GM23248 (cell line): ENCODE data around the gene NOC4L. TPM values are rescaled to one million over a fixed set of nuclear protein-coding genes. Genes with fewer than 3 reads are reported as not detected.

Source experiments
- DNase-seq: peaks from one replicate; pipeline ENCODE4 v3.0.0-alpha.2; 2015
- H2AFZ ChIP-seq: fragments of 200-600 bp; sonication (generic); 2 replicates; pipeline ENCODE4 v1.6.1; 2016; ENCODE audit warnings: antibody characterized with exemption
- H3F3A ChIP-seq: fragments of 200-600 bp; sonication (generic); 2 replicates; pipeline ENCODE4 v1.6.1; 2016; ENCODE audit warnings: mild to moderate bottlenecking, antibody characterized with exemption, mixed run types; ENCODE audit not compliant: insufficient read depth
- H3K27ac ChIP-seq: fragments of 200-600 bp; sonication (generic); 2 replicates; pipeline ENCODE4 v1.5.1; 2016; ENCODE audit warnings: mild to moderate bottlenecking
- H3K27me3 ChIP-seq: fragments of 200-600 bp; sonication (generic); replicated peaks from 2 replicates; pipeline ENCODE4 v1.6.1; 2016; ENCODE audit warnings: mild to moderate bottlenecking; ENCODE audit not compliant: insufficient read depth
- H3K36me3 ChIP-seq: fragments of 200-600 bp; sonication (generic); 2 replicates; pipeline ENCODE4 v1.6.1; 2016; ENCODE audit warnings: low read depth, mild to moderate bottlenecking
- H3K4me1 ChIP-seq: fragments of 200-600 bp; sonication (generic); 2 replicates; pipeline ENCODE4 v1.6.1; 2016; ENCODE audit warnings: mild to moderate bottlenecking; ENCODE audit not compliant: insufficient read depth
- H3K4me2 ChIP-seq: fragments of 200-600 bp; sonication (generic); one replicate; pipeline ENCODE4 v1.6.1; 2016; ENCODE audit warnings: mild to moderate bottlenecking; ENCODE audit not compliant: unreplicated experiment
- H3K4me3 ChIP-seq: fragments of 200-600 bp; sonication (generic); 2 replicates; pipeline ENCODE4 v1.5.1; 2016; ENCODE audit warnings: mild to moderate bottlenecking
- H3K79me2 ChIP-seq: fragments of 200-600 bp; sonication (generic); 2 replicates; pipeline ENCODE4 v1.6.1; 2016; ENCODE audit warnings: mild to moderate bottlenecking; ENCODE audit not compliant: insufficient read depth
- H3K9ac ChIP-seq: fragments of 200-600 bp; sonication (generic); 2 replicates; pipeline ENCODE4 v1.6.1; 2016; ENCODE audit warnings: mild to moderate bottlenecking
- H3K9me2 ChIP-seq: fragments of 200-600 bp; sonication (generic); 2 replicates; pipeline ENCODE4 v1.6.1; 2016; ENCODE audit warnings: mixed run types, mild to moderate bottlenecking, moderate library complexity; ENCODE audit not compliant: insufficient read depth
- H3K9me3 ChIP-seq: fragments of 200-600 bp; sonication (generic); one replicate; pipeline ENCODE4 v1.6.1; 2017; ENCODE audit warnings: low read depth
- H4K20me1 ChIP-seq: fragments of 200-600 bp; sonication (generic); 2 replicates; pipeline ENCODE4 v1.6.0; 2016; ENCODE audit not compliant: insufficient read depth
- EZH2 ChIP-seq: fragments of 200-600 bp; sonication (generic); IDR thresholded peaks from 2 replicates; pipeline ENCODE4 v1.6.1; 2018; ENCODE audit warnings: antibody characterized with exemption, mild to moderate bottlenecking; ENCODE audit not compliant: insufficient read depth, poor library complexity, severe bottlenecking
- EZH2phosphoT487 ChIP-seq: fragments of 200-600 bp; sonication (generic); IDR thresholded peaks from 2 replicates; pipeline ENCODE4 v1.6.1; 2018; ENCODE audit warnings: antibody characterized with exemption, moderate library complexity, mild to moderate bottlenecking, low read depth; ENCODE audit not compliant: insufficient read depth
- WGBS, 2 experiments: methylation state at CpG; one replicate each; pipeline ENCODE4 v1.1.6; 2015 to 2017; ENCODE audit warnings: low lambda C conversion rate in 2 of 2, low coverage in 1 of 2; ENCODE audit errors: missing lambda C conversion rate in 2 of 2; 5-methylcytosine and 5-hydroxymethylcytosine counted together
- in situ Hi-C: fragments of 300-500 bp; cut with MboI; formaldehyde crosslinking; loops from 2 replicates; pipeline ENCODE4 v1.15.0; 2020
- polyA plus RNA-seq: library from polyadenylated mRNA; unstranded; fragments of >200 nt; fragmentation: Nextera tagmentation; extraction: Ambion mirVana; gene quantifications from 2 replicates; pipeline ENCODE4 v1.2.1, GENCODE V29; 2016
- total RNA-seq: library from RNA; depleted of rRNA; stranded (reverse); fragments of >200 nt; shearing (Covaris generic); gene quantifications from 2 replicates; pipeline ENCODE4 v1.2.3, GENCODE V29; 2014

The NOC4L gene
- total and polyA plus RNA-seq, 2 experiments from 2014 or later, result 10.2 to 22.7 TPM

- 2% methylated on average over 57 to 61 of the region's 82 CpGs for WGBS, 2 experiments
- Histone ChIP-seq H3K4me3 (peak overlapping the region; percentile 88), H4K20me1 (no peaks in the 10 kb centered on the region), H3K9ac (peak overlapping the region; percentile 90), H3K4me2 (peak overlapping the region; percentile 62), H3K9me3 (no peaks in the 10 kb centered on the region), H3K9me2 (no peaks in the 10 kb centered on the region), H3K27me3 (no peaks in the 10 kb centered on the region), H3K36me3 (peaks cover 4% of the 10 kb centered on the region; the same call in 1 of the 2 replicates), H3K27ac (no peak overlapping the region), H3K4me1 (peaks cover 5% of the 10 kb centered on the region; the same call in 1 of the 2 replicates), H3F3A (no peaks in the 10 kb centered on the region), H2AFZ (no peak overlapping the region), H3K79me2 (peaks cover 26% of the 10 kb centered on the region)
- in situ Hi-C loops, result no loop called here
- TF ChIP-seq EZH2 (no peak), EZH2phosphoT487 (no peak)
- DNase-seq, result peak; percentile 54
Measured at GRCh38 chr12:132143336-132144071, 753 bp upstream of the NOC4L start.

- no peaks in the 10 kb centered on the region for H3K27me3 ChIP-seq
- H3K9me2 ChIP-seq, result no peaks in the 10 kb centered on the region
- H4K20me1 ChIP-seq, result no peaks in the 10 kb centered on the region
- DNase-seq, result peak; percentile 36
- peaks cover 26% of the 10 kb centered on the region for H3K79me2 ChIP-seq
- peak overlapping the region; percentile 90 for H3K9ac ChIP-seq
- no peaks in the 10 kb centered on the region for H3K9me3 ChIP-seq
- H3K4me3 ChIP-seq, result peak overlapping the region; percentile 88
- WGBS, 2 experiments, result 10 to 22% methylated on average over 8 to 17 of the region's 17 CpGs
- in situ Hi-C loops, result no loop called here
- peaks cover 5% of the 10 kb centered on the region; the same call in 1 of the 2 replicates for H3K4me1 ChIP-seq
- peak overlapping the region; percentile 74 for H3K4me2 ChIP-seq
- peak overlapping the region; percentile 38; the same call in 1 of the 2 replicates for H3K27ac ChIP-seq
- peaks cover 4% of the 10 kb centered on the region; the same call in 1 of the 2 replicates for H3K36me3 ChIP-seq
- TF ChIP-seq EZH2 (no peak), EZH2phosphoT487 (no peak)
- no peaks in the 10 kb centered on the region for H3F3A ChIP-seq
- peak overlapping the region; percentile 77 for H2AFZ ChIP-seq
Measured at GRCh38 chr12:132144810-132145168, 532 bp downstream of the NOC4L start.

- H3K79me2 ChIP-seq, result peaks cover 26% of the 10 kb centered on the region
Measured at GRCh38 chr12:132145334-132145733, 1.1 kb downstream of the NOC4L start.

DNA sequence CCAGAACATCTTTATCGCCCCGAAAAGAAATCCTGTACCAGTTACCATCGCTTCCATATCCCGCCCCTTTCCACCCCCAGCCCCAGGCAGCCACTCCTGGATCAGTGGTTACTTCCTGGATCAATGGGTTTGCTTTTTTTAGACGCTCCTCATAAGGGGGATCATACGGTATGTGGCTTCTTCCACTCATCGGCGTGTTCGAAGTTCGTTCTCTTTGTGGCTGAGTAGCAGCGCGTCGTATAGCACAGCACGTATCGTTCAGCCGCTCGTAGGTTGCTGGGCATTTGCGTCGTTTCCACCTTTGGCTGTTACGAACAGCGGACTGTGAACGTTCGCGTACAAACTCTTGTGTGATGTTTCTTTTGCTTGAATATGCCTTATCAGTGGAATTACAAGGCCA, 1.8 kb downstream of the NOC4L start:
- Histone ChIP-seq H3K4me1 (peaks cover 5% of the 10 kb centered on the region; the same call in 1 of the 2 replicates), H3K36me3 (peaks cover 2% of the 10 kb centered on the region; the same call in 1 of the 2 replicates), H3K79me2 (peaks cover 26% of the 10 kb centered on the region), H3K9me3 (no peaks in the 10 kb centered on the region), H4K20me1 (no peaks in the 10 kb centered on the region), H3K4me3 (no peak overlapping the region), H3F3A (no peaks in the 10 kb centered on the region), H3K27me3 (no peaks in the 10 kb centered on the region), H3K27ac (no peak overlapping the region), H3K9me2 (no peaks in the 10 kb centered on the region), H3K4me2 (no peak overlapping the region), H2AFZ (no peak overlapping the region), H3K9ac (no peak overlapping the region)
- DNase-seq, result no peak
- in situ Hi-C loops, result no loop called here
- no peak for TF ChIP-seq EZH2phosphoT487
- TF ChIP-seq EZH2, result no peak
- 98 to 99% methylated on average over 21 to 24 of the region's 24 CpGs for WGBS, 2 experiments

More at GRCh38 chr12:132145334-132145733, 1.1 kb downstream of the NOC4L start:
- H3K9me3 ChIP-seq, result no peaks in the 10 kb centered on the region
- H3K4me2 ChIP-seq, result peak overlapping the region; percentile 74
- in situ Hi-C loops, result no loop called here
- H3K36me3 ChIP-seq, result peaks cover 4% of the 10 kb centered on the region; the same call in 1 of the 2 replicates
- no peaks in the 10 kb centered on the region for H3K9me2 ChIP-seq
- H3K27me3 ChIP-seq, result no peaks in the 10 kb centered on the region
- 71 to 89% methylated on average over 5 to 7 of the region's 7 CpGs for WGBS, 2 experiments
- H3K27ac ChIP-seq, result no peak overlapping the region
- H2AFZ ChIP-seq, result no peak overlapping the region
- peak overlapping the region; percentile 88 for H3K4me3 ChIP-seq
- H3F3A ChIP-seq, result no peaks in the 10 kb centered on the region
- no peak for DNase-seq
- H3K4me1 ChIP-seq, result peaks cover 5% of the 10 kb centered on the region; the same call in 1 of the 2 replicates
- TF ChIP-seq EZH2, result no peak
- no peaks in the 10 kb centered on the region for H4K20me1 ChIP-seq
- H3K9ac ChIP-seq, result peak overlapping the region; percentile 90
